Natural killer cell (primary cell): ENCODE data around the gene IBA57. TPM values are rescaled to one million over a fixed set of nuclear protein-coding genes. Genes with fewer than 3 reads are reported as not detected.
"Not testable (repeated sequence)": the region's sequence is repeated elsewhere in the genome, so short reads cannot be mapped to it uniquely, and the experiment has no call there.

Experiments
- ATAC-seq, 3 donors: fragments of 150-1000 bp in 2 of 3; fragments of 200-7000 bp in 1 of 3; cut with Tn5 transposase; 1 replicate in 1 of 3; 2 replicates in 2 of 3; pipeline ENCODE4 v1.10.0; 2021; ENCODE audit warnings: mild to moderate bottlenecking in 2 of 3, moderate library complexity in 2 of 3
- DNase-seq, 2 donors: peaks; one replicate each; pipeline versions ENCODE4 v3.0.0 to v3.0.0-alpha.2; 2013 to 2021; ENCODE audit warnings: mixed read lengths in 1 of 2
- H3K27ac ChIP-seq: one replicate; pipeline ENCODE4 v1.5.1; 2013; ENCODE audit warnings: mild to moderate bottlenecking, low read length
- H3K27me3 ChIP-seq: one replicate; pipeline ENCODE4 v1.6.1; 2013; ENCODE audit warnings: low read length; ENCODE audit not compliant: control insufficient read depth, insufficient read depth
- H3K36me3 ChIP-seq: one replicate; pipeline ENCODE4 v1.6.1; 2013; ENCODE audit warnings: low read length; ENCODE audit not compliant: control insufficient read depth, insufficient read depth
- H3K4me1 ChIP-seq: one replicate; pipeline ENCODE4 v1.6.1; 2013; ENCODE audit warnings: low read length; ENCODE audit not compliant: control insufficient read depth, insufficient read depth
- H3K4me3 ChIP-seq: one replicate; pipeline ENCODE4 v1.5.1; 2013; ENCODE audit warnings: low read length
- H3K9me3 ChIP-seq: one replicate; pipeline ENCODE4 v1.6.1; 2013; ENCODE audit warnings: low read length; ENCODE audit not compliant: control insufficient read depth, insufficient read depth
- H3K27ac Mint-ChIP-seq, 2 donors: one replicate each; pipeline ENCODE4 v1.8.0; 2022; ENCODE audit warnings: mild to moderate bottlenecking in 2 of 2, mixed read lengths in 2 of 2, moderate library complexity in 1 of 2
- H3K27me3 Mint-ChIP-seq, 2 donors: one replicate each; pipeline ENCODE4 v1.8.0; 2022; ENCODE audit warnings: low read depth in 2 of 2, mixed read lengths in 2 of 2
- H3K36me3 Mint-ChIP-seq: one replicate; pipeline ENCODE4 v1.8.0; 2022; ENCODE audit warnings: mixed read lengths
- H3K4me1 Mint-ChIP-seq, 2 donors: one replicate each; pipeline ENCODE4 v1.8.0; 2022; ENCODE audit warnings: mixed read lengths in 2 of 2
- H3K4me3 Mint-ChIP-seq: one replicate; pipeline ENCODE4 v1.8.0; 2022; ENCODE audit warnings: mild to moderate bottlenecking, moderate library complexity, mixed read lengths
- H3K9me3 Mint-ChIP-seq, 2 donors: one replicate each; pipeline ENCODE4 v1.8.0; 2022; ENCODE audit warnings: mixed read lengths in 2 of 2
- CTCF ChIP-seq: fragments of 200-600 bp; IDR thresholded peaks from one replicate; pipeline ENCODE4 v1.8.0; 2022; ENCODE audit warnings: antibody characterized with exemption
- WGBS: methylation state at CpG from one replicate; pipeline ENCODE4 v1.1.7; 2013; ENCODE audit warnings: missing lambda C conversion rate; ENCODE audit not compliant: insufficient coverage; 5-methylcytosine and 5-hydroxymethylcytosine counted together
- intact Hi-C: fragments of 100-400 bp; cut with micrococcal nuclease; formaldehyde crosslinking; loops from one replicate; pipeline ENCODE4 v1.14.2; 2022
- total RNA-seq, 4 donors: library from RNA; stranded (reverse); fragments of 120-200 nt in 1 of 4; gene quantifications; one replicate each; pipeline versions ENCODE4 v1.2.3 to v1.2.4, GENCODE V29; 2013 to 2022

The IBA57 gene
- total RNA-seq, 3 donors from 2014 or later (not counting 1 experiment from before 2014, with no cell fraction given) = 13.3 to 14.1 (median 13.8) TPM

GRCh38 chr1:228172591-228173527 lies 7.3 kb downstream of the IBA57 start:
- H3K36me3 Mint-ChIP-seq = no peaks in the 10 kb centered on the region
- Histone ChIP-seq H3K4me3 (no peak overlapping the region), H3K27ac (no peak overlapping the region), H3K4me1 (peaks cover 2% of the 10 kb centered on the region), H3K9me3 (peaks cover 2% of the 10 kb centered on the region), H3K27me3 (no peaks in the 10 kb centered on the region), H3K36me3 (peaks cover 2% of the 10 kb centered on the region)
- H3K4me3 Mint-ChIP-seq = no peak overlapping the region
- intact Hi-C loops = no loop called here
- 82% methylated on average over 19 of the region's 21 CpGs for WGBS
- peaks cover 17 to 27% of the 10 kb centered on the region in 2 donors for H3K4me1 Mint-ChIP-seq
- no peak for DNase-seq
- no peak for ATAC-seq
- no peaks in the 10 kb centered on the region for H3K9me3 Mint-ChIP-seq
- no peaks in the 10 kb centered on the region for H3K27me3 Mint-ChIP-seq
- peak overlapping the region; percentile 48 to 53 for H3K27ac Mint-ChIP-seq
- no peak for TF ChIP-seq CTCF

- Histone ChIP-seq H3K4me1 (peaks cover 11% of the 10 kb centered on the region), H3K27ac (peak overlapping the region; percentile 51)
- H3K4me3 Mint-ChIP-seq, H3K27me3 Mint-ChIP-seq, H3K9me3 Mint-ChIP-seq, H3K36me3 ChIP-seq, intact Hi-C loops, H3K9me3 ChIP-seq, H3K4me3 ChIP-seq, H3K36me3 Mint-ChIP-seq, H3K27me3 ChIP-seq: not testable (repeated sequence)
- Mint-ChIP-seq H3K27ac (peak overlapping the region in 1 of 2 donors; percentile 44), H3K4me1 (peaks cover 20 to 32% of the 10 kb centered on the region in 2 donors)
- ATAC-seq (peak in 2 of 3 donors; percentile 38 to 61), DNase-seq (peak; percentile 49 to 64)
- 83% methylated on average over 31 of the region's 69 CpGs for WGBS
Observed at GRCh38 chr1:228173528-228174481, 8.2 kb downstream of the IBA57 start.

GRCh38 chr1:228174482-228175315 lies 9.1 kb downstream of the IBA57 start:
- intact Hi-C loops = no loop called here
- Histone ChIP-seq H3K4me1 (peaks cover 13% of the 10 kb centered on the region), H3K27me3 (no peaks in the 10 kb centered on the region), H3K27ac (no peak overlapping the region), H3K36me3 (peaks cover 2% of the 10 kb centered on the region), H3K9me3 (peaks cover 2% of the 10 kb centered on the region), H3K4me3 (no peak overlapping the region)
- 95% methylated on average over 52 of the region's 52 CpGs for WGBS
- TF ChIP-seq CTCF = no peak
- DNase-seq (peak; percentile 59 to 72), ATAC-seq (peak; percentile 52 to 77 (median 72))
- Mint-ChIP-seq H3K4me1 (peaks cover 20 to 26% of the 10 kb centered on the region in 2 donors), H3K9me3 (no peaks in the 10 kb centered on the region), H3K27me3 (no peaks in the 10 kb centered on the region), H3K36me3 (no peaks in the 10 kb centered on the region), H3K4me3 (no peak overlapping the region), H3K27ac (no peak overlapping the region)
